T47D (cell line): Measurements from ENCODE around the gene PSMC6.

Experiments
- DNase-seq, 2 experiments: peaks; one replicate each; pipeline versions ENCODE4 v3.0.0 to v3.0.0-alpha.2; 2011 to 2012; ENCODE audit warnings: low read depth in 1 of 2, low spot score in 1 of 2
- JUND ChIP-seq: IDR thresholded peaks from 2 replicates; pipeline ENCODE4 v1.6.1; 2012; ENCODE audit warnings: low read depth
- in situ Hi-C: cut with HindIII; loops from 2 replicates; pipeline ENCODE4 v1.10.0; 2016; ENCODE audit warnings: low sequenced_read_pairs, low pct_unique_long_range_greater_than_20kb

The PSMC6 gene

DNA sequence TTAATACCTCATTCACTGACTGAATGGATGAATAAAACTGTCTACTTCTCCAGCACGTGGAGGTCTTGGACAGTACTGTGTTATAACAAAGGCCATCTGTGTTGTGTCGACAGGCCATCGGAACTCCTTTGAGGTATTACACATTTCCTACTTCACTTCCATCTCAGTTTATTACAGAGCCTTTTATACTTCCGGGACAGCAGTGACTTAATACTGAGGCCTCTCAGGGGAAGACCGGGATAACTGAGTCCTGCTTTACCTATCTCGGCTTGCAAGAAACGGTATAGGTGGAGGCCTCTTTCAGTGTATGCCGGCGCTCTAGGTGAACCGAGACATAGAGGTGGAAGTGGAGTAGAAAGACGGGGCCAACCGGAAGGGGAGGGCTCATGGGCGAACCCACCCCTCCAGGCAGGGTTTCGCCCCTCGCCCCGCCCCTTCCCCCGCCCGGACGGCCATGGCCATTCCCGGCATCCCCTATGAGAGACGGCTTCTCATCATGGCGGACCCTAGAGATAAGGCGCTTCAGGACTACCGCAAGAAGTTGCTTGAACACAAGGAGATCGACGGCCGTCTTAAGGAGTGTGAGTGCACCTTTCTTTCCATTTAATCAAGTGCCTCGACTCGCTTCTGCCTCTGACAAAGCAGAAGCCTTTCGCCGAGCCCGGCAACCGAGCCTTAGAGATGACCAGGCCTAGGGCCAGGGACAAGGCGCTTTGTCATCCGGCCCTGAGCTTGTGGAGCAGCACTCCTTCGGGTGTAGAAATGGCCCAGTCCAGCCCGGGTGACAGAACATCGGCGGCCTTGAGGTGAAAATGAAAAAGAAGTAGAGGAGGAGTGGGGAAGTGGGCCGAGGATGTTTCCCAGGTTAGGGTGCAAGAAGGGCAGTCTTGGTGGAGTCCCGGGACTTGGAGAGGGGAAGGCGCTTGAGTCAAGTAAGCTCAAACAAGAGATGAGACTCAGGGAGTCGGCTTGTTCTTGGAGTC is at the start of gene PSMC6:
PSMC6 (plus strand) TSS at position 477 of the 983 bp plus-strand sequence; CDS start at position 497, 20 bp downstream.
- TF ChIP-seq JUND = no peak

DNA sequence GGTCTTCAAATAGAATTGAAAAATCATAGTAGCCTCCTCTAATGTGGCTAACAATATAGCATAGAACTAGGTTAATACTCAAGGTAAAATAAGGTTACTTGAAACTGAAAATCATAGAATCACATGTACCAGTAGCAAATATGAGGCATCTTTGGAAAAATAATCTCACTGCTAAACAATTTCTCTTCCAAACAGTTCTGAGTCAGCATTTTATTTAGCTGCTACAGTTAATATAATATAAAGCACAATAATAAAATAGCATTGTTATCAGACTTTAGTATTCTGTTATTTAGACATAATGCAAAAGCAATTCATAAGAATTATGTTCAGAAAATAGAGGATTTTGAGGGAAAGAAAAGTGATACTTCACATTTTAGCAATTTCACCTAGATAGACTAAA is 46.7 kb upstream of the PSMC6 start:
- in situ Hi-C loops = no loop called here
- TF ChIP-seq JUND = no peak

More for the DNA sequence above, at the start of gene PSMC6:
- DNase-seq = peak; percentile 72 to 95
- in situ Hi-C loops = no loop called here

DNA sequence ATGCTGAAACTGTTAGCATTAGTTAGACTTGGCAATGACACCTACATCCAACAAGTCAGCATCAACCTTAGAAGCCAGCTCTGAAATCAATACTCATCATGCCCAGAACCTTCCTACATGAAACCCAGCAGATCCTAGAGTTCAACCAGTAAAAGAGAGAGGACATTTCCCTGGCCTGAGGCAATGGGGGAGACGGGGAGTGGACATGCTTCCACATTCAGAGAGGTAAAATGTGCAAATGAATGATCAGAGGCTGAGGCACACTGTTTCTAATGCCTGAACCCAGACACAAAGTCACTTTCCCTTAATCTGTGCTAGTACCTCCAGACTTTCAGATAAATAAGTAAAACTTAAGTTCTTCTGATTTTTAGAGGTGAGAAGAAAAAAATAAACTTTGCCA is 46.2 kb upstream of the PSMC6 start:
- DNase-seq = no peak
- in situ Hi-C loops = no loop called here
- no peak for TF ChIP-seq JUND

More for the DNA sequence above, 46.7 kb upstream of the PSMC6 start:
- DNase-seq = no peak

DNA sequence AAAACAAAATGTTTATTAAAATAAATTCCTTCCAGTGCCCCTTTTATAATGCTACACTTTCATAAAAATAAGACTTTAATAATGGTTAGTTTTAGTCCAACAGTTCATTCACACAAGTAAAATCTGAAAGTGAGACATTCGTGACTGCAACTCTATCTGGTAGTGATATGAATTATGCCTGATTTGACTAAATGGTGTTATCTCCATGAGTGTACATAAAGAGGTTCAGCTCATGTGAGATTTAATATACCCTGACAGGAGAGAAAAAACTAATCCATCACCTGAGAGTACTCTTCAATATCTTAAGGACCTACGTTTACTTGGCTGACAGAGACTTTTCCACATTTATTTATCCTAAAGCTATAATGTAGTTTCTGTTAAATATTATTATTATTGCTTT is 45.7 kb upstream of the PSMC6 start:
- DNase-seq = no peak
- no peak for TF ChIP-seq JUND
- in situ Hi-C loops = no loop called here

DNA sequence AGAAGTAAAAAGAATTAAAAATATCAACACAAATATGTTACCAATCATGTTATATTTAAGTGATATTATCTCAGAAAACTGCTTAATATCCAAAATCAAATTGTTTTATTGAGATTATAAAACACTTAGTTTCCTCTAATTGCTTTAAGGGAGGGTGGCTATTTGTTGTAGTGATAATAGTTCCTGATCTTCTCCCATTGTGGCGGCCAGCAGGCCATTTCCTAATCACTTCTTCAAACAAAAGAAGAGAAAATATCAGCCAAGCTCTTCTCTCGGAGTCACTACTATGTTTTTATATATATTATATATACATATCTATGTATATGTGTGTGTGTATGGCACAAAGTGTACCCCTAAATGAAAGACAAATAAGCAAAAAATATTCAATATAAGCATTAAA is 43.1 kb upstream of the PSMC6 start:
- no peak for TF ChIP-seq JUND
- in situ Hi-C loops = no loop called here
- no peak for DNase-seq

DNA sequence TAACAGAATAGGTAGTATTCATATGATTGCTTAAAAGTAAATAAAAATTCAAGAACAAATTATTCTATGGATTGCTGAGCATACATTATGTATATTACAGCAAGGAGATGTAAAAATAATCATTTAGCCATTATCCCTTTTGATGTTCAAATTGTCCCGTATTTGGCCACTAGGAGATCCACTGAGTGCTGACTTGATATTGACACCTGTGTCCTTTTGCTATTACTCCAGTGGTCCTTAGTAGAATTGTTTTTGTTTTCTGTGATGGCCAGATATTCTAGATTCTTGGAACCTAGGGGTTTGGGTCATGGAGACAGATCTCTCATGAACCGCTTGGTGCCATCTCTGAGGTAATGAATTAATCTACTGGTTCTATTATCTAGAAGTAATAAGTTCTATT is 28.4 kb upstream of the PSMC6 start:
- no peak for TF ChIP-seq JUND
- in situ Hi-C loops = no loop called here
- no peak for DNase-seq

DNA sequence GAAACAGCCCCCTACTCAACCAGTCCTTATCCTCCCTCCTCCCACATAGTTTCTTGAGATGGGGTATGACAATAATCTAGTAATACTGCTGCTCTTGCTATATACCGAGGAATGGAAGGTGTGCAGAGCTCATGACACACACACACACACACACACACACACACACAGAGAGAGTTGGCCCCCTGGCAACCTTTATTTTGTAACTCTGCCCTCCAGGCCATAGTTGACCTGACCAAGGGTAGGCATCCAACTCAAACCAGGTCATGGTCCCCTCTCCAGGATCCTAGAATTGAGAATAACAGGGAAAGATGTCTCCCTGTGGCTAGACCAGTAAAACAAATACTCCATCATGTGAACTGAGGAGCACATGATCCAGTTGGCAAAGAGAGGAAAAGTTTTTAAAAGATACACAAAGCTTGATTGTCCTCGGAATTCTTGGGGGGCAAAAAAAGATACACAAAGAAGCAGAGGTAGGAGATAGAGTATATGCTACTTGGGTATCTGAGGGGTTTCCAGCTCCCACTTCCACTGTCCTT is 22.9 kb upstream of the PSMC6 start:
- DNase-seq = peak in 1 of 2 experiments; percentile 54
- TF ChIP-seq JUND = no peak
- in situ Hi-C loops = no loop called here

DNA sequence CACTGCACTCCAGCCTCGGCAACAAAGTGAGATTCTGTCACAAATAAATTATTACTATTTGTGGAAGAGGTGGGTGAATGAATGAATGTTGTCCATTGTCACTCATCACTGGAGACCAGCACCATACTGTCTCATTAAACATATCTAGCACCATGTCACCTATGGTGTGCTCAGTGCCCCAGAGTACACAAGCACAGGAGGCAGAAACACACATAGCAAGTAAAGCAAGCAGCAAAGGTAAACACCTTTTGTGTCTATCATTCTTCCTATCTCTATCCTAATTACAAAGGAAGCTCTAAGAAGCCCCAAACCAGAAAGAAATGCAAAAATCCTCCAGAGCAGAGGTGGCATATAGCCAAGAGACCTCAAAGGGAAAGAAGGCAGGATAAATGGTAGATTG is 20.8 kb upstream of the PSMC6 start:
- no peak for TF ChIP-seq JUND
- no peak for DNase-seq
- in situ Hi-C loops = no loop called here

DNA sequence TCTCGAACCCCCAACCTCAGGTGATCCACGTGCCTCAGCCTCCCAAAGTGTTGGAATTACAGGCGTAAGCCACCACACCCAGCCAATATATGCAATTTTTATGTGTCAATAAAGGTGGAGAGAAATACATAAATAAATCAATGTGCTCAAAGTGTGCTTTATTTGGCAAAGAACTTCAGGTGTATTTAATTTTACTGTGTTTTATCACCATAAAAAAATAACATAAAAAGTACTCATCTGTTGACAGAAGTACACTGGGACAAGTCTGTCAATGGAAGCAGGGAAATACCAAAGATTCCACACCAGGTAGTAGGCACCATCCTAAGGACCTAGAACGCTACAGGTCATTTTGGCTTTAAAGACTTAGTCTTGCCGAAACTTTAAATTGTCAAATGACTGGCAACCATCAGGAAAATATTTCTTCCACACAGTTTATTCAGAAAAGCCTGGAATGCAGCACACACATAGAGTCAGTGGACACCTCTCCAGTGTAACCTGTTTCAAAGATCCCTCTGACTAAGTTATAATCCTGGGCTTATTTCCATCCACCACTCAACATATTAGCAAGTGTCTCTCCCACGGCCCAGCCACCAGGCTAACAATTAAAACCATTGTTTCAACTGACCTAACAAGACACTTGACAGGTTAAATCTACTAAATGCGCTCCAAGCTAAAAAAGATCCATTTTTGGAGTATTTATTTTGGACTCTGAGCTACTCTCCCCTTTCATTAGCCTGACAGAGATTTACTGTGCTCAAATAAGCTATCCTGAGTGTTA is 15.8 kb upstream of the PSMC6 start:
- no peak for TF ChIP-seq JUND
- DNase-seq = peak in 1 of 2 experiments; percentile 27

DNA sequence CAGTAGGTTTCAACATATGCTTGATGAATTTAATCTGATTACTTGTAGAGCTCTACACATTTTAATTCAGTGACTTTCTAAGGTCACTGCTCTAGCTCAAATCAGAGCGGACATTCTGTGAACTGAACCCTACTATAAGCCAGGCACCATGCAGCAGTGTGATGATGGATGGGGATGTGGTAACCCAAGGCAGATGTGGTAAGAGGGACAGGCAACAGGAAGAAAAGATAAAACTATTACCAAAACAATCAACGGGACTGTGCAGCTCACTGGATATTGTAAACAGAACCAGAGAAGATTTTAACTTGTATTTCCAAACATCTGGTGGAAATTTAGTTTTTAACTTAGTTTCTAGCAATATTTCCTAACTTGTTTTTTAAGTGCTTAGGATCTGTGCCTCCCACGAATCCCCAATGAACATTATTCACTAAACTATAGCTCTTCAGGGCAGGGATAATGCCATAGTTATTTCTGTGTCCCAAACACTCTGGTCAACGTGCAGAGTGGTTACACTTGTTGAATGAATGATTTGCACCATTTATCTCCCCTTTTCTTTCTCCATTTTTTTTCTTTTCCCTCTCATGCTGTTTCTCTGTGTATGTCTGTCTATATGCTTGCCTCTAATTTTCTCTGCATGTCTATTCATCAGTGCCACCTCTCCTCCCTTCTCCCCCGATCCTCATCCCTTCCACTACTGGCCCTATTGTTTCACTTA is 14.6 kb upstream of the PSMC6 start:
- in situ Hi-C loops = no loop called here
- no peak for DNase-seq
- no peak for TF ChIP-seq JUND

More for the DNA sequence above, 15.8 kb upstream of the PSMC6 start:
- in situ Hi-C loops = no loop called here

DNA sequence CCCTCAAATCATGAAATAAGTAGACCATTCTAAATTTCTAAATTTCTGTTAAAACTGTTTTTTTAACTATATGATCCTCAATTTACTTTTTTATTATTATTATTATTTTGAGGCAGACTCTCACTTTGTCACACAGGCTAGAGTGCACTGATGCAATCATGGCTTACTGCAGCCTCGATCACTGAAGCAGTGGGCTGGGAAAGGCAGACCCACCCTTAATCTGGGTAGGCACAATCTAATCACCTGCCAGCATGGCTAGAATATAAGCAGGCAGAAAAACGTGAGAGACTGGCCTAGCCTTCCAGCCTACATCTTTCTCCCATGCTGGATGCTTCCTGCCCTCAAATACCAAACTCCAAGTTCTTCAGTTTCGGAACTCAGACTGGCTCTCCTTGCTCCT is 14.0 kb upstream of the PSMC6 start:
- DNase-seq = no peak
- no peak for TF ChIP-seq JUND
- in situ Hi-C loops = no loop called here

DNA sequence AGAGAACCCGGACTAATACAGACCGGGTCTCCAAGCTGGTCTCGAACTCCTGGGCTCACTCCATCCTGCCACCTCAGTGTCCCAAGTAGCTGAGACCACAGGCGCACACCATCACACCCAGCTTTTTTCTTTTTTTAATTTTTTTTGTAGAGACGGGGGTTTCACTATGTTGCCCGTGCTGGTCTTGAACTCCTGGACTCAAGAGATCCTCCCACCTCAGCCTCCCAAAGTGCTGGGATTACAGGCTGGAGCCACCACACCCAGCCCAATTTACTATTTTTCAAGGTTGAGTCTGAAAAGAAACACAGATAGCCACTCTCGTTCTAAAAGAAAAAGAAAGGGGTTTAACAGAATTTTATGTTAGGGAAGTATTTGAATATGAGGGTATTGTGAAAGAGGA is 13.5 kb upstream of the PSMC6 start:
- TF ChIP-seq JUND = no peak
- in situ Hi-C loops = no loop called here
- DNase-seq = no peak
